ENCODE measurements around the gene ATG7. TPM values are rescaled to one million over a fixed set of nuclear protein-coding genes. Genes with fewer than 3 reads are reported as not detected.
"Not testable (repeated sequence)": the region's sequence is repeated elsewhere in the genome, so short reads cannot be mapped to it uniquely, and the experiment has no call there.

The ATG7 gene
- total RNA-seq, 2 experiments from 2014 or later = 27.8 to 28.5 TPM

DNA sequence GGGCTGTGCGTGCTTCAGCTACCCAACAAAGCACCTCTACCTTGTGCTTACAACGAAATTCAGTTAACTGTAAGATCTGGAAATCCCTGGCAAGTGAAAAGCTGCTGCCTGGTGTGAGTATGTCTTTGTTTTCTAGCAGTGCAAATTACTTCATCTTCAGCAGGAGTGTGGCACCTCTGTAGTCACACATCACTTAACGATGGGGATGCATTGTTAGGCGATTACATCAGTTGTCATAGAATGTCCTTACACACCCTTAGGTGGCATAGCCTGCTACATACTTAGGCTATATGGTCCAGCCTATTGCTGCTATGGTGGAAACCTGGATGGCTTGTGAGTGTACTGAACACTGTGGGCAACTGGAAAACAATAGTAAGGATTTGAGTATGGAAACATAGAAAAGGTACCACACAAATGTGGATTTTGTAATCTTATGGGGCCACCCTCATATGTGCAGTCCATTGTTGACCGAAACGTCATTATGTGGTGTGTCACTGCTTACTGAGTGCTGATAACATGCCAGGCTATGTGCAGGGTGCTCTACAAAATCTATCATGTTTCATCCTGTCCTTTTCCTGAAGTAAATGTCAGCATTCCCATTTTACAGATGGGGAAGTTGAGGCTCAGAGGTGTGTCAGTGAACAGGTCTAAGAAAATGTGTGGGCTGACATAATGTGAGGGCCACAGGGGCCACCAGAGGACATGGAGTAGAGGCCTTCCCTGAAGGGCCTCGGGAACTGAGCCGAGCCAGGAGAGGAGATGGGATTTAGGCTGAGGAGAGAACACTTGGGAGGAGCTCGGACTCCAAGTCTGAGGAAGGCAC is 198.0 kb downstream of the ATG7 start:
- ChIA-PET POLR2A (no interaction called here), CTCF (interaction anchor here (0.6 kb wide), 1 partner anchor 92 kb away, joined by 3 read pairs; no protein-coding TSS in a partner anchor)

DNA sequence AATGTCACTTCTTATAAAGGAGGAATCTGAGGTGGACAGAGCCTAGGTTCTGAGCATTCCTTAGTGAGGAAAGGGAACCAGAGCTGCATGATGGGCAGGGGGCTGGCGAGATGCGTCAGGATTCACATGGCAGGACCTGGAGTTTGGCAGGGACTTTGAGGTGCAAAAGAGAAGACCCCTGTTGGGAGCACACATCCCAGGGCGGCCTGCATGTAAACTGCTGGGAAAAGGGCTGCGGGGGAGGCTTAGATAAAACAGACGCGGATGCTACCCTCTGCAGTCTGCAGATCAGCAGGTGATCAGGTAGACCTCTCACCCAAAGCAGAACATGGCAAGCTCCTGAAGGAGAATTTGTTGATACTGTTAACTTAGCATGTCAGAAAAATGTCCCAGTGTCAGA is 203.1 kb downstream of the ATG7 start:
- CTCF ChIA-PET = no interaction called here
- POLR2A ChIA-PET = no interaction called here

DNA sequence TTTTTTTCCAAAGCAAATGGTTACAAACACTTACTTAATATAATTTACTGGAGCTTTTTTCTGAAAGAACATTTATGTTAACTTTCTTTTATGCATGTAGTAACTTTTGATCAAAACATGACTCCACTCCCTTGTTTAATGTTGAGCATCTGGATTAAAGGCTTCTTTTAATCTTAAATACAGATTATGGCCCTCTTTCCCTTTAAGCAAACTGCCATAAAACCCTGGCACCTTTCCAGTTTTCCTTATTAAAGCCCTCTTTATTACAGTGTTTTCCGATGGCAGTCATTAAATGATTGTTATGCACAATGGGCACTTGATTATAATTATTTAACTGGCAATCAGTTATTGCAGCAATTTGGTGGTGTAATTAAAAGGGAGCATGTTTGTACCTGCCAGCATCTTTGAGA is 204.5 kb downstream of the ATG7 start:
- POLR2A ChIA-PET = no interaction called here
- CTCF ChIA-PET = no interaction called here

DNA sequence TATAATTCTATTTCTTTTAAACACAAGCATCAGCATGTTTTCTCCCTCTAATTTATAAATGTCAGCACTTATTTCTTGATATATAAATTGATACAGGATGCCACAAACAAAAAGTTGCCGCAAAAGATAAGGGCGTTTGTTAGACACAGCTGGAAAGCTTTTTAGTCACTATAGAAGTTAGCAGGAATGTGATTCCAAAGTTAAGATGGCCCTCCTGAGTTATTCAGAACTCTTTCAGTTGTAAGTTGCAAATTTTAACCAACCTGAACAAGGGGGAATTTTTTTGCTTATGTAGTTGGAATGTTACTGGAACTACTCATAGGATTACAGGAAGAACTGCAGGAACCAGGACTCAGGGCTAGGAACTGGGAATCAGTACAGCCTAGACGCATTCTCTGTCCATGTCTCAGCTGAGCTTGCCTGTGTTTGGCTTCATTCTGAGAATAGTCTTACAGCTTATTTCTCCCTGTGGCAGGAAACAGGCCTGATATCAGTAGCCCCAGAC is 205.3 kb downstream of the ATG7 start:
- ChIA-PET POLR2A (no interaction called here), CTCF (no interaction called here)

DNA sequence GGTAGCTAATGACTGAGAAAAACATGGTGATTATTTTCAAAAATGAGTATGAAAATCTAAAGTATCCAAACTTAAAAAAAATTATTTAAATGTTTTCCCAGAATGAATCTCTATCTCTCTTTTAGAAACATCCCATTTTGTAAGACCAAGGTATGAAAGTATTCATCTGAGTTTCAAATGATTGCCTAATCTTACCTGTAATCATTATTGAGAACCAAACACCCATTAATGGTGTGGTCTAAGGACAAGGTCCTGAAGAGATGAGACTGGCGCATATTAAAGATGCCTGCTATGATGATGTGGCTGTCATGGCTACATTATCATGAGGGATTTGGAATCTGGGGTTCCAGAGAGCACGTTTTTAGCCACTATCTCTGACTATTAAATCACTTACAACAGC is 206.0 kb downstream of the ATG7 start:
- ChIA-PET CTCF (no interaction called here), POLR2A (interaction anchor here (0.5 kb wide), 1 partner anchor 145 kb away, joined by 3 read pairs; no protein-coding TSS in a partner anchor)

DNA sequence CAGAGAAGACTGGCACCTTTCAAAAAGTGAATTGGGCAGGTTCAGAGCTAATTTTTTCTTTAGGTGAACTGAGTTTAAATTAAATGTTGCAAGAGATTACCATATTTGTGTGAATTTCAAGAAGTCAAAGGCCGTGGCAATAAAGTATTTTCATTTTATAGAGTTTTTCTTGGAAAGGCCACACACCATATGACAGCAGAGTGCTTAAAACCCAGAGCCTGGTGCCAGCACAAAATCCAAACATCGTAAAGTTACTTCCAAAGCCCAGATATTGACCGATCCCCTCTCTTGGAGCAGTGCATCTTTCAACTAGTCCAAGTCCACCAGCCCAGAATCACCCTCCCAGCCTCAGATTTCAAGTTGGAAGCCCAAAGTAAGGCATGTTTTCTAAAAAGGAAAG is 207.0 kb downstream of the ATG7 start:
- CTCF ChIA-PET = no interaction called here
- POLR2A ChIA-PET = no interaction called here

DNA sequence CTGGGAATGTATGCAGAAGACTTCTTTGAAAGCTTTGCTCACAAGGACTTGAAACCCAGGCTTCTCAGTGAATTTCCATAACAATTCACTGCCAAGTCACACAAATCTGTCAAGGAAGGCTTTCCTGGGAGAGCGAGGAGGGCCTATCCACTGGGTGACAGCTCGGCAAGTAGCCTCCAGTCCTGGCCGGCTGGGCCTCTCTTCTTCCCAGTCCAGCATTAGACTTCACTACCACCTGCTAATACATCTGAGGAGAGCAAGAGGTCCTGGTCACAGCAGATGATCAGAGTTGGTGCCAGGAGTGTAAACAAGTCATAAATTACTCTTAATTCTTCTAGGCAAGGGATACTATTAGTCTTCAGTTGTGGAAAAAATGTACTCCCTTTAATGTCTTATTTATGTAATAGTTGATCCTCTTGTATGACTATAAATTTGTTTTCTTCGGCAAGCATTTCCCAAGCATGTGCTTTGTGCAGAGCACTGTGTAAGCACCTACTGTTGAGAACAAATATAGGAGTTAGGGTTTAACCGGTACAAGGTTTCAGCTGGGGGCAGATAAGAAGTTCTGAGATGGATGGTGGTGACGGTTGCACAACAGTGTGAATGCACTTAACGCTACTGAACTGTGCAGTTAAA is 208.6 kb downstream of the ATG7 start:
- ChIA-PET CTCF (no interaction called here), POLR2A (no interaction called here)

DNA sequence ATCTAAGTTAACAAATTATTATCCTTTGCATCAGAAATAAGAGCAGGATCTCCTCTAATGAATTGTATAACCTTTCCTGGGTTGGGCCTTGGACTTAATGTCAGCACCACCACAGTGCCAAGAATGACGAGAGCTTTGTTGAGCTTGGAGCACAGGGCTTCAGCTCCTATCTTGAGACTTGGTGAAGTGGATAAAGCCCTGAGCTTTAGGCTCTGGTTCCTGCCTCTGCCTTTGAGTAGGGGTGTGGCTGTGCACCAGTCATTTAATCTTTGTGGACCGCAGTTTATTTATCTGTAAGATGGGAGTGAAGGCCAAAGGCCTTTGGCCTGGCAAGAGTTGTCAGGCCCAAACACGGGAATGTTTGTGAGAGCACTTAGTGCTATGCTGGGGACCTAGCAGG is 209.4 kb downstream of the ATG7 start:
- POLR2A ChIA-PET = no interaction called here
- CTCF ChIA-PET = interaction anchor here (0.9 kb wide), 1 partner anchor 100 kb away, joined by 3 read pairs; no protein-coding TSS in a partner anchor

DNA sequence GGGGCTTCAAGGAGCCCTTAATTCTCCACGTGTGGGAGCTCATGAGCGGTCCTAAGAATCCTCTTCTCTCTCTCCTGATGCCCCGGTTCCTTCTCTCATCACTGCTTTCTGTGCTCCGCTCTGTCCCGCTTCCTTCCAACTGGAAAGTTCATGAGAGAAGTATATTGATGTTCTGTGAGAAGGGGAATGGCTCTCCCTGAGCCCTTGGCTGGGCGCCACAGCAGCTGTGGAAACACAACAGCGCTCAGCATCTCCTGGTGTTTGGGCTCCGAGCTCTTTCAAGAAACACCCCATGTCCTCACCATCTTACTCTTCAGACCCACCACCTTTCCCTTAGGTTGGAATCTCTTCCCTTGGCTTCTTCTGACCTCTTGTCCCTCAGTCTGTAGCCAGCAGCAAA is 209.8 kb downstream of the ATG7 start:
- CTCF ChIA-PET = interaction anchor here (0.9 kb wide), 1 partner anchor 99 kb away, joined by 3 read pairs; no protein-coding TSS in a partner anchor
- POLR2A ChIA-PET = no interaction called here

DNA sequence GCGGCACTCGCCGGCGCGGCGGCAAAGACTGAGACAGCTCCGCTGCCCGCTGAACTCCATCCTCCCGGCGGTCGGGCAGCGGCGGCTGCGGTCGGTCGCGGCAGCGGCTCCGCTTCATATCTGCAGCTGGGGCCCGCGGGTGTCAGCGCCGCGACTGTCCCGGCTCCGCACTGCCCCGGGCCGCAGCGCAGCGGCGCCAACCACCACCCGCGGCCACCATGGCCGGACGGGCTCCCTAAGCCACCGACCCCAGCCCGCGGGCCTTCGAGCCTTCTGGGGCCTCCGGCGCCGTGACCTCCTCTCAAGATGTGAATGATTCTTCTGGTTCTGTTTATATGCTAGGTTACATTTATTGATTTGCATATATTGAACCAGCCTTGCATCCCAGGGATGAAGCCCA is 216.2 kb downstream of the ATG7 start:
- CTCF ChIA-PET, POLR2A ChIA-PET: not testable (repeated sequence)

DNA sequence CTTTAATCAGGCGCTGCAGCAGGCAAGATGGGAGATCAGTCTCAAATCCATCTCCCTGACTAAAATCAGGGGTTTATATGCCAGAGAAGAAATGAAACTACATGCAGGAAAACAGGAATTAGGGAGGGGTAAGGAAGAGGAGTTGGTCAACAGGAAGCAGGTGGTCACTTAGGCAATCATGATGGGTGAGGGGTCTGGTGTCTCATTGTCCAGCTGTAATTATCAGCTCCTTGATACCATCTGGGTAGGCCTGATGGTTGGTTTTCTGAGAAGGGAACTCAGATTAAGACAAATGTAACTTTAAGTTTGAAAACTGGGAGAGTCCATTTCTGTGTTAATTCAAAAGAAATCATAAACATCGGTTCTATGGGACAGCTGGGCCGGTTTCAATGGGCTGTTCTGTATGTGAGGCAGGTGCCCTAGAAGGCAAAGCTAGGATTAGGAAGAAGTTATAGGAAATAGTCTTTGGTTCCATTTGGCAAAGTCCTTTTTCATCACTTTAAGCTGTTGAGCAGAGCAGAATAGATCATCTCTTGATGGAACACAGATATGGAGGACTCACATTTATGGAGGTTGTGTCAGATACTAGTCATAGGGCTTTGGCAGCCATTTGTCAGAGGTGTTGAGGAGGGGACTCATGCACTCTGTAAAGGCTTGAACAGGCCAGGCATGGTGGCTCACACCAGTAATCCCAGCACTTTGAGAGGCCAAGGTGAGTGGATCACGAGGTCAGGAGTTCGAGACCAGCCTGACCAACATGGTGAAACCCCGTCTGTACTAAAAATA is 222.1 kb downstream of the ATG7 start:
- CTCF ChIA-PET = no interaction called here
- POLR2A ChIA-PET = interaction anchor here (0.6 kb wide), 1 partner anchor 91 kb away, joined by 4 read pairs; no protein-coding TSS in a partner anchor

DNA sequence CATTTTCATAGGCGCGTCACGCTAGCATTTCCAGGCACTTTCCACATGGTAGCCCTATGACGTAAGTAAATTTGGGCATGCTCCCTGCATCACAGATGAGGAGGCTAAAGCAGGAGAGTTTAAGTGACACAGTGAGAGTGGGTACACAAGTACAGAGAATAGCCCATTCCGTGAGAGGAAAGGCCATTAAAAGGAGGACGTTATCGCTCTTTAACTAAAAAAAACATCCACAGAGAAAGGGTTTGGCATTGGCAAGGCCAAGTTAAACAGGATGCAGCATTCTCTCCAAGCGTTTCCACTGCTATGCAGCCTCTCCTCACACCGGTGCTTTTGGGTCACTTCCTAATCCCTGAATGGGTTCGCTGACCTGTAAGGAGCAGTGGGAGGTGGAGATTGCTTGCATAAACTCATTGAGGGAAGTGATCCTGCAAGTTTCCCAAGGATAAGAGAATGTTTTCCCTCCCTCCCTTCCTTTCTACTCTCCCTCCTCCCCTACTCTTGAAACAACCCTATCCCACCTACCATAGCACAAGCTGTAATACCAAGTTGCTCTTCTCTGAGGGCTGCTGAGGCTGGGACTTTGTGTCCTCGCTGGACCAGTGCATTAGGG is 223.9 kb downstream of the ATG7 start:
- POLR2A ChIA-PET = no interaction called here
- CTCF ChIA-PET = no interaction called here

DNA sequence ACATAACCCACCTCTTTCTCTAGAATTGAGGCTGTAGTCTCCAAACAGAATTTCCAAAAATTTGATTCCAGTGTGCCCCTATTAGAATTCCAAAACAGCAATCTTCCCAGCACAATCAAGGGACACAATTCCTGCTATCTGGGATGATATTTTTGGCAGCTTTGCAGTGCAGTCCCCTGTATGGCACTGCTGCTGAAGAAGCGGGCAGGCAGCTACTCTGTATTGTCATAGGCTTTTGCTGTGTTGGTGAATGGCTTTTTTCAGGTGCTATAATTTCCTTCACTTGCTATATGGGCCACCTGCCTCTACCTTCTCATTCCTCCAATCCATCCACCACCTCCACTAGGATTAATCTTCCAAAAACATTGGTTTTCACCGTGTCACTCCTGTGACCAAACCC is 226.0 kb downstream of the ATG7 start:
- CTCF ChIA-PET = no interaction called here

DNA sequence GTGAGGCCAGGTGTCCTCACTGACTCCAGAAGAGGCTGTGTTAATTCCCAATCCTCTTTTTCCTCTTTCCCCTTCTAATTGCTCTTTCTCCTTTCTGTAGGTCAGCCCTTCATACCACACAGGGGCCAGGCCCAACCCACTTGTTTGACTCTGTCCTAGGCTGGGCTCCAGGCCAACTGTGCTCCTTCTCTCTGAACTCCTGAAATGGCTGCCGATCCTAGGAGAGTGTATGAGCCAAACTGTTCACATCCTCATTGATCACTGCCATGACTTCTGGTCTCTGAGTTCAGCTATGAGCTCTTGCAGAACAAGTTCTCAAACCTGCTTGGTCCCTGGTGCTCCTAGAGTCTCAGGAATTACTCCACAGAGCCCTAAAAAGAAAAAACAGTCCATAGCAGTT is 226.4 kb downstream of the ATG7 start:
- POLR2A ChIA-PET = no interaction called here
- CTCF ChIA-PET = no interaction called here

More for the DNA sequence above, 226.0 kb downstream of the ATG7 start:
- POLR2A ChIA-PET = no interaction called here

DNA sequence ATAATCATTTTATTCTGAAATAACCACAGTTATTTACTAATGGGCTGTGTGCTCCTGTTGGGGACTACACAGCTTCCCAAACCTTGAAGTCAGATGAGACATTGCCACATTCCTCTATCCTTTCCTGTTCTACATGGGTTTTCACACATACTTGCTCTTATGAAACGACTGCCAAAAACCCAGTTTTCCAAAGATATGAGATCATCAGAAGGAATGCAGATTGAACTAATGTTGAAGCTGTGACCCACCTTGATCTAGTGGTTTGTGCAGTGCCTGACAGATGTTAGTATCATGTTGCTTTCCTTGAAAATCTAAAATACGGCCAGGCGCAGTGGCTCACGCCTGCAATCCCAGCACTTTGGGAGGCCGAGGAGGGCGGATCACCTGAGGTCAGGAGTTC is 226.9 kb downstream of the ATG7 start:
- POLR2A ChIA-PET = no interaction called here
- CTCF ChIA-PET = no interaction called here

DNA sequence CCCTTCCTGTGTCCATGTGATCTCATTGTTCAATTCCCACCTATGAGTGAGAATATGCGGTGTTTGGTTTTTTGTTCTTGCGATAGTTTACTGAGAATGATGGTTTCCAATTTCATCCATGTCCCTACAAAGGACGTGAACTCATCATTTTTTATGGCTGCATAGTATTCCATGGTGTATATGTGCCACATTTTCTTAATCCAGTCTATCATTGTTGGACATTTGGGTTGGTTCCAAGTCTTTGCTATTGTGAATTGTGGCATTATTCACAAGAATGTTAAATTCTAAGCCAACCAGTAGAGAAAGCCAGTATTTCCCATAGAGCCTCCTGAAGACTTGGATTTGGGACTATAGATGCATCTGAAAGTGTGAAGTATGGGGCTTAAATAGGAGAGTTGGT is 230.2 kb downstream of the ATG7 start:
- CTCF ChIA-PET = not testable (repeated sequence)

DNA sequence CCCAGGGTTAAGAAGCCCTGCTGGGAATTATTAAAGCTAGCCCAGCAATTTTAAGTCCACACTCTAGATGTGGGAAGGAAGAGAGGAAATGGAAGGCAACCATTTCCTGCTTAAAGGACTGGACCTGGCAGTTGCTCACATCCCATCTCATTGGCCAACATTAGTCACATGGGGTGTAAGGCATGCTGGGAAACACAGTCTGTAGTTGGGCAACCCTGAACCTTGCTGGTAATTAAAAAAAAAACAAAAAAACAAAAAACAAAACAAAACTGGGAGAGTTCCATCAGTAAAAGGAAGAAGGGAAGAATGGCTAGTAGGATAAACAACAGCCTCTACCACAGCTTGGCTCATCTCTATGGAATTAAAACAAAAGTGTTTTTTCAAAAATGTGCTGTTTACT is 235.5 kb downstream of the ATG7 start:
- POLR2A ChIA-PET = no interaction called here
- CTCF ChIA-PET = no interaction called here

More for the DNA sequence above, 230.2 kb downstream of the ATG7 start:
- POLR2A ChIA-PET = not testable (repeated sequence)

DNA sequence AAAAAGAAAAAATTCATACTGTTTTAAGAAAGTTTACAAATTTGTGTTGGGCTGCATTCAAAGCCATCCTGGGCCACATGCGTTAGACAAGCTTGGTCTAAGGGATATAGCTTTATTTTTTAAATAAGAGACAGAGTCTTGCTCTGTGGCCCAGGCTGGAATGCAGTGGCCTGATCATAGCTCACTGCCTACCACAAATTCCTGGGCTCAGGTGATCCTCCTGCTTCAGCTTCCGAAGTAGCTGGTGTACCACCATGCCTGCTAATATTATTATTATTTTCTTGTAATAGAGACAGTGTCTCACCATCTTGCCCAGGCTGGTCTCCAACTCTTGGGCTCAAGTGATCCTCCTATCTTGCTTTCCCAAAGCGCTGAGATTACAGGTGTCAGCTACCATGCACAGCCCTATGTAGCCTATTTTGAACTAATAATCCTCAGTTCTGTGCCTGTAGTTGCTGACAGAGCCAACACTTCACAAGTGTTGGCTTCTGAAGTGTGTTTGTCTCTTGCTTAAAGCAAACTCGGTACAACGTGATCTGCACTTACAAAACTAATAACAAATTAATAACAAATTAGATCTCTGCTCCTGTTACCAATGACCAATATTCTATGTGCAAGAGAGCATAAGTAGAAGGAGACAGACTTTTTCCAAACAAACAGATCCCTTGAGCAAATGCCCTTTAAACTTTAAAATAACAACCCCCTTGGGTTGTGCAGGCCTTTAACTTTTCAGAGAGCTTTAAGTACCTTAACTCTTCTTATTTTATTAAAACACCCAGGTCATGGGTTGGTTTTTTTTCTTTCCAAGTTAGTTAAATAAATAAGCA is 236.4 kb downstream of the ATG7 start:
- ChIA-PET POLR2A (no interaction called here), CTCF (no interaction called here)

Data from activated CD8-positive, alpha-beta memory T cell treated with anti-CD3 and anti-CD28 coated beads for 36 hours (primary cell).